K562 (cell line): Measurements from ENCODE around the gene RETN. TPM values are rescaled to one million over a fixed set of nuclear protein-coding genes. Genes with fewer than 3 reads are reported as not detected.
A peak's percentile ranks its signal among the peaks of the same experiment; 100 is the strongest.

ENCODE experiments used
- FOXM1 ChIP-seq, 2 experiments: fragments of 450-650 bp in 1 of 2; sonication (generic) in 1 of 2; formaldehyde crosslinking in 1 of 2; IDR thresholded peaks; 2 replicates each; pipeline versions ENCODE4 v1.6.1 to v1.9.0; 2017 to 2022; ENCODE audit warnings: low read depth in 2 of 2, mild to moderate bottlenecking in 2 of 2, missing genetic modification reagents in 1 of 2, moderate library complexity in 1 of 2
- MLLT1 ChIP-seq, 2 experiments: fragments of 450-650 bp; IDR thresholded peaks; 2 replicates each; pipeline ENCODE4 v1.6.1; 2016
- MTA3 ChIP-seq: fragments of 450-650 bp; formaldehyde crosslinking; IDR thresholded peaks from 2 replicates; pipeline ENCODE4 v1.6.1; 2017; ENCODE audit warnings: mild to moderate bottlenecking, borderline replicate concordance
- PATZ1 ChIP-seq: fragments of 250-450 bp; sonication (Bioruptor Pico); IDR thresholded peaks from 2 replicates; pipeline ENCODE4 v1.5.0; 2020; ENCODE audit warnings: mild to moderate bottlenecking, borderline replicate concordance
- RFX5 ChIP-seq: IDR thresholded peaks from 2 replicates; pipeline ENCODE4 v1.6.1; 2011; ENCODE audit warnings: low read depth, mild to moderate bottlenecking, improper control_type of control experiment, low read length
- TARDBP ChIP-seq: fragments of 450-650 bp; IDR thresholded peaks from 2 replicates; pipeline ENCODE4 v1.6.1; 2016
- TCF7L2 ChIP-seq: fragments of 150-350 bp; IDR thresholded peaks from 2 replicates; pipeline ENCODE4 v1.6.1; 2016; ENCODE audit warnings: low read depth, mild to moderate bottlenecking, low read length, moderate library complexity
- U2AF2 ChIP-seq: fragments of 200-400 bp; formaldehyde crosslinking; optimal IDR thresholded peaks from 2 replicates; pipeline ENCODE3; 2017; ENCODE audit warnings: low read depth, mild to moderate bottlenecking, low read length
- ZNF23 ChIP-seq: fragments of 250-450 bp; sonication (Bioruptor Pico); IDR thresholded peaks from 2 replicates; pipeline ENCODE4 v1.4.0; 2020; ENCODE audit warnings: mild to moderate bottlenecking
- ZNF407 ChIP-seq: fragments of 450-650 bp; IDR thresholded peaks from 2 replicates; pipeline ENCODE4 v1.6.1; 2016; ENCODE audit warnings: low read depth
- polyA plus RNA-seq, 8 experiments: library from polyadenylated mRNA; depleted of rRNA in 4 of 8; stranded (reverse) in 5 of 8; unstranded in 3 of 8; fragments of >200 nt; fragmentation: Nextera tagmentation in 2 of 8; fragmentation: Illumina TruSeq in 1 of 8; extraction: Ambion mirVana in 2 of 8; extraction: Trizol in 1 of 8; gene quantifications; 2 replicates each; pipeline versions ENCODE4 v1.2.1 to v1.2.3, GENCODE V29; 2011 to 2014; ENCODE audit warnings: inconsistent platforms in 1 of 8, missing spikeins in 1 of 8
- total RNA-seq, 7 experiments: library from RNA; depleted of rRNA in 6 of 7; stranded (reverse); fragments of >200 nt in 6 of 7; fragmentation: Illumina TruSeq in 2 of 7; extraction: Trizol in 2 of 7; gene quantifications; 2 replicates each; pipeline versions ENCODE4 v1.2.1 to v1.2.3, GENCODE V29; 2011 to 2021; ENCODE audit warnings: low replicate concordance in 1 of 7
- TF ChIP-seq, protein P1 (sequence below): sonication (generic); formaldehyde crosslinking; IDR thresholded peaks from 2 replicates; pipeline ENCODE4 v1.8.0; 2023; ENCODE audit warnings: mild to moderate bottlenecking, missing genetic modification reagents

RETN gene
- total and polyA plus RNA-seq, 9 of the 15 experiments (the other 6 are each of a cell fraction or from before 2014, with no cell fraction given): not detected

DNA sequence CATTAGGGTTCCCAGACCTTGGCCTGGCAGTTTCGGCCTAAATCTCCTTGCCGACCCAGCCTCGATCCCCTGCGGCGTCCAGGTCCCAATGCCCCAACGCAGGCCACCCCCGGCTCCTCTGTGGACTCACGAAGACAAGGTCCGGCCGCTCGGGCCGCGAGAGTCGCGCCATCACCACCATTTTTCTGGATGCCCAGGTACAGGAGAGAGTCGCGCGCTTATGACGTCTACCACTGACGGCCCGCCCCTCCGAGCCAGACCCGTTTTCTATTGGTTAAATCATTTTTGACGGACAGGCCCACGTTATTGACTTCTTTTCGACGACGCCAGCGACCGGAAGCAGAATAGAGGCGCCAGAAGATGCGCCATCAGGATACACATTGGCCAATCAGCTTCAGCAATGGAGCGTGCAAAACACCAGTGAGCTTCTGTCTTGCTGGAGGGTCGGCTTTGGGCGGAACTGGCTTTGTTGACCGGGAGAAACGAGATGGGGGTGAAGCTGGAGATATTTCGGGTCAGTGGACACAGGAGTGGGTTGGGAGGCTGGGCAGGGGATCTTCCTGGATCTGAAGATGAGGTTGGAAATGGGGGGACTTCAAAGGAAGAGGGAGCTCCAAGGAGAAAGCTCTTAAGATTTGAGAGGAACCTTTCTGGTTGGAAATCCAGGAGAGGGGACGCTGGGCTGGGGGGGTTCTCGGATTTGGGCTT is 39.3 kb upstream of the RETN start, which contains the start of the genes PET100 and XAB2 (continued):
- no peak for TF ChIP-seq ZNF407
- TF ChIP-seq RFX5: no peak
- no peak for TF ChIP-seq FOXM1 (IDR thresholded peaks at IDR 0.05; ENCODE audit: low read depth)
- TF ChIP-seq FOXM1 (CRISPR knock-in tag; IDR thresholded peaks at IDR 0.05; ENCODE audit: low read depth): no peak
- no peak for TF ChIP-seq U2AF2
- TF ChIP-seq TCF7L2: no peak
- TF ChIP-seq ZNF23 (CRISPR knock-in tag): no peak
- peak in 1 of 2 experiments; percentile 97; a peak in 2 of 4 replicates for TF ChIP-seq MLLT1 (IDR thresholded peaks at IDR 0.05)
- no peak for TF ChIP-seq PATZ1 (CRISPR knock-in tag)
- no peak for TF ChIP-seq TARDBP
- TF ChIP-seq, protein P1, sequence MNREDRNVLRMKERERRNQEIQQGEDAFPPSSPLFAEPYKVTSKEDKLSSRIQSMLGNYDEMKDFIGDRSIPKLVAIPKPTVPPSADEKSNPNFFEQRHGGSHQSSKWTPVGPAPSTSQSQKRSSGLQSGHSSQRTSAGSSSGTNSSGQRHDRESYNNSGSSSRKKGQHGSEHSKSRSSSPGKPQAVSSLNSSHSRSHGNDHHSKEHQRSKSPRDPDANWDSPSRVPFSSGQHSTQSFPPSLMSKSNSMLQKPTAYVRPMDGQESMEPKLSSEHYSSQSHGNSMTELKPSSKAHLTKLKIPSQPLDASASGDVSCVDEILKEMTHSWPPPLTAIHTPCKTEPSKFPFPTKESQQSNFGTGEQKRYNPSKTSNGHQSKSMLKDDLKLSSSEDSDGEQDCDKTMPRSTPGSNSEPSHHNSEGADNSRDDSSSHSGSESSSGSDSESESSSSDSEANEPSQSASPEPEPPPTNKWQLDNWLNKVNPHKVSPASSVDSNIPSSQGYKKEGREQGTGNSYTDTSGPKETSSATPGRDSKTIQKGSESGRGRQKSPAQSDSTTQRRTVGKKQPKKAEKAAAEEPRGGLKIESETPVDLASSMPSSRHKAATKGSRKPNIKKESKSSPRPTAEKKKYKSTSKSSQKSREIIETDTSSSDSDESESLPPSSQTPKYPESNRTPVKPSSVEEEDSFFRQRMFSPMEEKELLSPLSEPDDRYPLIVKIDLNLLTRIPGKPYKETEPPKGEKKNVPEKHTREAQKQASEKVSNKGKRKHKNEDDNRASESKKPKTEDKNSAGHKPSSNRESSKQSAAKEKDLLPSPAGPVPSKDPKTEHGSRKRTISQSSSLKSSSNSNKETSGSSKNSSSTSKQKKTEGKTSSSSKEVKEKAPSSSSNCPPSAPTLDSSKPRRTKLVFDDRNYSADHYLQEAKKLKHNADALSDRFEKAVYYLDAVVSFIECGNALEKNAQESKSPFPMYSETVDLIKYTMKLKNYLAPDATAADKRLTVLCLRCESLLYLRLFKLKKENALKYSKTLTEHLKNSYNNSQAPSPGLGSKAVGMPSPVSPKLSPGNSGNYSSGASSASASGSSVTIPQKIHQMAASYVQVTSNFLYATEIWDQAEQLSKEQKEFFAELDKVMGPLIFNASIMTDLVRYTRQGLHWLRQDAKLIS (CRISPR knock-in tag): 0 out of 2 replicates have a peak, but pooled peaks have one; percentile 40
- TF ChIP-seq MTA3: peak; percentile 69; the same call in 1 of the 2 replicates
